Measurements from ENCODE around the gene GAS2L1.

The GAS2L1 gene

GRCh38 chr22:29310065-29310862 lies 3.8 kb downstream of the GAS2L1 start:
- no peak for DNase-seq

DNA sequence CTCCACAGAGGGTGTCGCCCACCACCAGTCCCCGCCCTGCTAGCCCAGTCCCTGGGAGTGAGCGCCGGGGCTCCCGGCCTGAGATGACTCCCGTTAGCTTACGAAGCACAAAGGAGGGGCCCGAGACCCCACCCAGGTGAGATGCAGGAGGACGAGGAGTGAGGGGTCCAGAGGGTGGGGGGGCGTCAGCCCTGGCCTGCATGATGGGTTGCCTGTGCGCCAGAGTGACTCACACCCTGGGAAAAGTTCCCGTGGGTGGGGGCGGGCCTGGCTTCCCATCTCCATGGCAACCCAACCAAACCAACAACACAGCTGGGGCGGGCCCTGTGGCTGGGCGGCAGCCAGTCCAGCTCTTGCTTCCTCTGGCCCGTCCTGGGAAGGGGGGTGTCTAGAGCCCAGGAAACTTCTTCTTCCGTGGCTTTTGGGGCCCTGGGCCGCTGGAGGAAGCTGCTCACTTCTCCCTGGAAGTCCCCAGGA lies 4.5 kb downstream of the GAS2L1 start:
- peak; percentile 79 to 84 for DNase-seq

- no peak for DNase-seq
These were observed 5.2 kb downstream of the GAS2L1 start for GRCh38 chr22:29311464-29312217.

- DNase-seq, result peak in 1 of 2 experiments; percentile 24
These were observed 6.0 kb downstream of the GAS2L1 start for GRCh38 chr22:29312218-29313125.

GRCh38 chr22:29313126-29313575 lies 6.7 kb downstream of the GAS2L1 start:
- DNase-seq, result peak; percentile 61 to 68

GRCh38 chr22:29313576-29314466 lies 7.4 kb downstream of the GAS2L1 start:
- no peak for DNase-seq

DNA sequence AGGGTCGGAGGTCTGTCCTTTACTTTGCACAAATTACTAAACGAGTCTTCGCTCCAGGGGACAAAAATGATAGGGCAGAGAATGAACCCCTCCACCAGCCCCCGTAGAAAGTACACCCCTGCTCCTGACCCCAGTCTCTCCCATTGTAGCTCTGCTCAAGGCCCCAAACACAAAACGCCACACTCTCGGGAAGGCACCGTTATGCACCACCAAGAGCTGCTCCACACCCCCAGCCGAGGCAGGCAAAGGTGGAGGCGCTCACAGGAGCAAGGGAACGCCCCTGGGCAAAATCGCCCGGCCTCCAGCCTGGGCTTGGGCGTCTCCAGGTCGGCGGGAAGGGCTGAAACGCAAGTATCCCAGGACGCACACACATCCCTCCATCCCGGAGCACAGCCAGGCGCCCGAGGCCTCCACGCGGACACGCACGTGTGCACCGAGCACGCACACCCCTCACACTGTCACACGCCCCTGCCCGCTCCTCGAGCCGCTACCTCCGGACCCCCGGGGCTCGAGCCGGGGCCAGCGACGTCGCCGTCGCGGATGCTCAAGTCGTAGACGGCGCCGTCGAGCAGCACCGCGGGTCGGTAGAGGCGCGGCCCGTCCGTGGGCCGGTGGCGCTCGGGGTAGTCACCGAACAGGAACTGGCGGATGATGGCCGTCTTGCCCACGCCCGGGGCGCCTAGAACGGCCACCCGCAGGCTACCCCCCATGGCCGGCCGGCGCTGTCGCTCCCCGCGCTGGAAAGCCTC lies 8.3 kb downstream of the GAS2L1 start:
- peak in 1 of 2 experiments; percentile 34 for DNase-seq

- DNase-seq, result peak; percentile 22 to 35
These were observed 9.1 kb downstream of the GAS2L1 start, which contains the start of gene RASL10A for GRCh38 chr22:29315286-29316140. Gene RASL10A, minus strand, starts transcription at chr22:29315697. Its CDS starts 451 bp downstream, at chr22:29315246.

DNA sequence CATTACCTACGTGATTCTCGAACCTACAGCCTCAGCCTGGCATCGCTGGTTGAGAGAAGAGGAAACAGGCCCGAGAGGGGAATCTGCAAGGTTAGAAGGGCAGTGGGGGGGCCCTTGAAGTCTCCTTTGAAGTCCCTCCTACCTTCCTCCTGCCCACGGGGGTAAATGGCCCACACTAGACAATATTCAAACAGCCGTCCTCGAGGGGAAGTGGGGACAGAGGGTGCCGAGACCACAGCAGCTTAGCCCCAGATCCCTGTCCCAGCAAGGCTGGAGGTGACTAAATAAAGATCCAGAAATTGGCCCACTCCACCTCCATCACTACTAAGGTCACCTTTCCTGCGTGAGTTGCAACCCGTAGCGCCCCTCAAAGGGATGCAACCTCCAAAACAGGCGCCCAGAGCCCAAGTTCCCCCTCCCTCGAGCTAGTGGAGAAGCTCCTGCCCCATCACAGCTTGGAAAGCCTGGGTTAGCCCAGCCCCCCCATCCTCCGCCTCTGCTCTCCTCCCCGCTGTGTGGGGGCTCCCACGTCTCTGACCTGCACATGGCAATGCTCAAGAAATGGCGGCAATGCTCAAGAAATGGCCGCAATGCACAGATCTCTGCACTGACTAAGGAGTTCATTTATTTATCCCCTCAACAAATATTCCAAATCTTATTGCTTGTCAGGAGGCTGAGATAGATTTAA lies 9.8 kb downstream of the GAS2L1 start:
- no peak for DNase-seq

DNA sequence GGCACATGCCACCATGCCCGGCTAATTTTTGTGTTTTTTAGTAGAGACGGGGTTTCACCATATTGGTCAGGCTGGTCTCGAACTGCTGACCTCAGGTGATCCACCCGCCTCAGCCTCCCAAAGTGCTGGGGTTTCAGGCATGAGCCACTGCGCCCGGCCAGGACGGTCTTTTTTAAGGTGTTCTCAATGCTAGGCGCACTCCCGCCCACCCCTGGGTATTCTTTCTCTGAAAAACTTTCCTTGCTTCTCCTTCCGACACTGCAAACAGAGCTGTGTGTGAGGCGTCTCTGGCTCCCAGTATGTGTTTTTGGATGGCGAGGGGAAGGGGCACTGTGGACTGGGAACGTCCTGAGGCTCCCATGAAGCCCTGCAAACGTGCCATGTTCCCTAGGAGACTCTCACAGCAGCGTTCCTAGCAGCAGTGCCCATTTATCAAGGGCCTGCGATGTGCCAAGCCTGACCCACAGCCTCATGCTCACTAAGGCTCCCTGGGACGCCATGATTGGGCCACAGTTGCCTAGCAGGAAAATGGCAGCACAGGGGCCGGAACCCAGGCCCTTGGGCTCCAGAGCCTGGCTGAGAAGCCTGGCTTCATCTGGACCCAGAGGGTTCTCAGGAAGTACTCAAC lies 11.5 kb downstream of the GAS2L1 start:
- DNase-seq, result no peak

GRCh38 chr22:29319072-29319471 lies 12.6 kb downstream of the GAS2L1 start:
- DNase-seq, result no peak

- no peak for DNase-seq
These were observed 14.1 kb downstream of the GAS2L1 start for GRCh38 chr22:29320546-29320945.

- no peak for DNase-seq
These were observed 17.2 kb downstream of the GAS2L1 start for GRCh38 chr22:29323641-29324040.

DNA sequence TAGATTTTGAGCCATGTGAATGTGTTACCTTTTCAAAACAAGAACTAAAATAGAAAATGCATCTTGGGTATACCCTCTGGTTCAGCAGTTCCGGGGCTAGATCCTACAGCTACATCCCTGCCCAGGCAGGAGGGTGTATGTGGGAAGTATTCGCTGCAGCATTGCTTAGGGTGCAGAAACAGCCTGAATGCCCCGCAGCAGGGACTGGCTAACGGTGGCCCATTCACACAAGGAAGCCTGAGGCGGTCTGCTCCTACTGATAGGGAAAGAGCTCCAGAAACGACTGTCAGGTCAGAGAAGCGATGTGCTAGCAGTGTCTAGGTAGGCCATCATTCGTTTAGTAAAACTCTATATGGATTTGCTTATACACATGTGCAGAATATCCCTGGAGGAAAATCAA lies 18.9 kb downstream of the GAS2L1 start:
- DNase-seq, result no peak

DNA sequence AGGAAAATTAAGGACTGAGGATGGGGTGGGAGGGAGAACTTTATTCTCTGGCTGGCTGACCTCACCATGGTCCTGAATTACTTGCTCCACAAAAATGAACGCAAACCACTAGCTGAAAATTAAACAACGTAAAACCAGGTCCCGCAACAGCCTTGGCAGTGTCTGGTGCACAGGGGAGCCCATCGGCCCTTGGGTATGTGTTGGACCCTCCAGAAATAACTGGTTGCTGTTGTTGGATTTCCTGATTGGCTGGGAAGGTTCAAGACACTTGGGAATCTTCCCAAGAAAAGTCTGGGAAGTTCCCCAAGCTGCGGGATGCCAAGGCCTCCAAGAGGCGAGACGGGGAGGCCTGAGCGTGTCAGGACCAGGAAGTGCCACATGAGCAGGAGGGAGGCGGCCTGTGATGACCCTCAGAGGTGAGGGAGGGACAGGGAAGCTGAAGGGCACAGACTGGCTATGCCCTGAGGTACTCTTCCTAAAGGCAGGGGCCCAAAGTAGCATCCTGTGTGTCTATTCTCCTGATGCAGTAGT lies 19.4 kb downstream of the GAS2L1 start:
- DNase-seq, result no peak

GRCh38 chr22:29326481-29326880 lies 20.0 kb downstream of the GAS2L1 start:
- no peak for DNase-seq

- DNase-seq, result no peak
These were observed 20.8 kb downstream of the GAS2L1 start for GRCh38 chr22:29327089-29327764.

DNA sequence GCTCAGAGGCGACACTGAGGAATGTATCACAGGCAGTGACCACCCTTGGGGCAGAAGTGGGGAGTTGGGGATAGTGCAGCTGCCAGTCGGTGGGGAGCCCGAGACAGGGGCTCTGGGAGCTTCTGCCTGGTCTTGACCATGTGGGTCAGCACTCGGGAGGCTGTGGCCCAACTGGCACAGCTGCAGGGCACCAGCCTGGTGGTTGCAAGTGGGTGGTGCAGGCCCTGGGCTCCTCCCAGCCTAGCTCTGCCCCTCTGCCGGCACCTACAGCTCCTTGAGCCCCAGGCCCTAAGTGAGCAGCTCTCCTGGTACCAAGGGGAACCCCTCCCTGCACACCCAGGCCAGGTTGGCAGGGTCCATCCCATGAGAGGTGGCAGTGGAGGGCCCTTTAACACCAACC lies 21.6 kb downstream of the GAS2L1 start:
- DNase-seq, result no peak
